Measurements from ENCODE around the gene ZNF467.

GRCh38 chr7:149722356-149722957 is 50.9 kb downstream of the ZNF467 start:
- TF ChIP-seq POLR2A (IDR thresholded peaks at IDR 0.05) (no peak), CTCF (IDR thresholded peaks at IDR 0.05) (no peak)
